ENCODE measurements around the gene TBC1D3B. TPM values are rescaled to one million over a fixed set of nuclear protein-coding genes. Genes with fewer than 3 reads are reported as not detected.

The TBC1D3B gene
- total RNA-seq, 1 experiment from 2014 or later = 11.3 TPM

GRCh38 chr17:36120221-36120620 is 56.2 kb downstream of the TBC1D3B start:
- no peak for DNase-seq (ENCODE audit: low read depth, low spot score)
- intact Hi-C loops (cut with micrococcal nuclease) = no loop called here
- Histone ChIP-seq H3K9me2 (ENCODE audit: insufficient read depth) (no peaks in the 10 kb centered on the region), H3K9me3 (ENCODE audit: control insufficient read depth in 1 of 2, insufficient read depth in 1 of 2, low read depth in 1 of 2, low read length in 2 of 2) (peaks cover 4 to 7% of the 10 kb centered on the region in 2 experiments; a peak in 3 of 4 replicates), H3K36me3 (ENCODE audit: control insufficient read depth in 1 of 2, insufficient read depth in 2 of 2, low read length in 2 of 2) (no peaks in the 10 kb centered on the region), H3K4me2 (ENCODE audit: low read length) (no peak overlapping the region), H4K20me1 (ENCODE audit: insufficient read depth) (no peaks in the 10 kb centered on the region), H3K4me3 (replicated peaks in 1 of 2; ENCODE audit: low read depth in 1 of 2, low read length in 2 of 2) (no peak overlapping the region), H2AFZ (ENCODE audit: low read depth, low read length, poor library complexity, severe bottlenecking) (no peak overlapping the region), H3K27ac (ENCODE audit: low read depth, low read length) (no peak overlapping the region), H3K9ac (ENCODE audit: low read length) (no peak overlapping the region), H3K79me2 (ENCODE audit: insufficient read depth, low read length) (no peaks in the 10 kb centered on the region), H3K27me3 (ENCODE audit: insufficient read depth, low read length) (no peaks in the 10 kb centered on the region; the same call in 1 of the 2 replicates), H3K4me1 (ENCODE audit: control insufficient read depth in 1 of 2, insufficient read depth in 2 of 2, low read length in 2 of 2) (no peaks in the 10 kb centered on the region)
- ChIA-PET CTCF (interaction anchor here (0.6 to 2.1 kb wide), 2 partner anchors 144 to 1007 kb away, joined by 3 to 7 read pairs; no protein-coding TSS in a partner anchor), RAD21 (ENCODE audit: low non-redundant PET in 1 of 2, low total read pairs in 2 of 2, uncharacterized antibody in 2 of 2, unreplicated experiment in 2 of 2) (no interaction called here), POLR2A (no interaction called here)
- no TSS peak for BruUV-seq (replicated peaks)
- no peak for ATAC-seq
- no peak for TF ChIP-seq ZFX (IDR thresholded peaks at IDR 0.05)
- TF ChIP-seq SIN3A (IDR thresholded peaks at IDR 0.05; ENCODE audit: low read depth) = no peak
- no peak for TF ChIP-seq EGR1 (IDR thresholded peaks at IDR 0.05; ENCODE audit: low read depth)
- no peak for TF ChIP-seq POLR2AphosphoS5 (IDR thresholded peaks at IDR 0.05; ENCODE audit: low read depth, low read length)
- no peak for TF ChIP-seq POLR2A (IDR thresholded peaks at IDR 0.05; ENCODE audit: borderline replicate concordance, extremely low read depth, insufficient read depth, insufficient read length)
- TF ChIP-seq ATF3 (IDR thresholded peaks at IDR 0.05) = no peak
- no peak for TF ChIP-seq YY1 (IDR thresholded peaks at IDR 0.05; ENCODE audit: extremely low read depth, insufficient replicate concordance, low read depth, low read length)
- TF ChIP-seq CTCF (IDR thresholded peaks at IDR 0.05 in 2 of 3, conservative IDR thresholded peaks at IDR 0.05 in 1 of 3; ENCODE audit: borderline replicate concordance in 1 of 3, insufficient read depth in 1 of 3, low read depth in 2 of 3, low read length in 2 of 3) = no peak
- no peak for TF ChIP-seq REST (IDR thresholded peaks at IDR 0.05; ENCODE audit: low read depth)
- no peak for TF ChIP-seq CEBPB (IDR thresholded peaks at IDR 0.05; ENCODE audit: low read depth)
- no peak for TF ChIP-seq ZBTB33 (IDR thresholded peaks at IDR 0.05; ENCODE audit: extremely low read depth, insufficient replicate concordance, low read length)
- TF ChIP-seq RAD21 (IDR thresholded peaks at IDR 0.05; ENCODE audit: low read depth) = no peak
